Fibroblast of the aortic adventitia (primary cell): ENCODE measurements around the gene DDX55. TPM values are rescaled to one million over a fixed set of nuclear protein-coding genes. Genes with fewer than 3 reads are reported as not detected.

Experiments
- DNase-seq: peaks from one replicate; pipeline ENCODE4 v3.0.0-alpha.2; 2010; ENCODE audit warnings: low read depth
- H3K4me3 ChIP-seq: 2 replicates; pipeline ENCODE4 v1.5.1; 2011; ENCODE audit warnings: low read depth, mild to moderate bottlenecking, control low read depth, low read length, moderate library complexity
- CTCF ChIP-seq: IDR thresholded peaks from 2 replicates; pipeline ENCODE4 v1.5.1; 2011; ENCODE audit warnings: mild to moderate bottlenecking, low read length, control low read depth, inconsistent platforms; ENCODE audit not compliant: insufficient read depth
- total RNA-seq: library from RNA; depleted of rRNA; stranded (reverse); fragments of >200 nt; gene quantifications from 2 replicates; pipeline ENCODE4 v1.2.3, GENCODE V29; 2012; ENCODE audit warnings: low replicate concordance

DDX55 gene
- total RNA-seq, 1 donor, result 23.2 TPM

- TF ChIP-seq CTCF, result no peak
- DNase-seq, result peak; percentile 73
- no peak overlapping the region for H3K4me3 ChIP-seq
These were observed 12.6 kb downstream of the DDX55 start for GRCh38 chr12:123614531-123614930.

- no peak for TF ChIP-seq CTCF
- DNase-seq, result no peak
- H3K4me3 ChIP-seq, result no peak overlapping the region
These were observed 15.2 kb downstream of the DDX55 start for GRCh38 chr12:123617144-123617543.

- DNase-seq, result no peak
- no peak overlapping the region for H3K4me3 ChIP-seq
- no peak for TF ChIP-seq CTCF
These were observed 15.7 kb downstream of the DDX55 start for GRCh38 chr12:123617580-123617979.

DNA sequence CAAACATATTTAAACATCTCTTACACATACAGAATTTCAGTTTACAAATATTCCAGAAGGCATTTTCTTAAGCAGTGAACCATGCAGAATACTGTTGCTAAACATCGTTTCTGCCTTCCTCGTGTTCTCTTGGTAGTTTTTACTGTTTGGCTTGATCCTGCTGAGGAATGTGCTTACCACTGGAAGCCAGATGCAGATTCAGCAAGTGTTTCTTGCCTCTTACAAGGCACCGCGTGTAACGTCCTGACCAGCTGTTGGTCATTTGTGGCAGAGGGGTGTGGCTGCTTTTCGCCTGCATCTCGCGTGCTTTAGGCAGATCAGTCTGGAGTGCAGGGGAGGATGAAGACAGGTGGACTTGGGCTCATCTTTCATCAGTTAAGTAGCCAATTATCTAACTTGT lies 19.2 kb downstream of the DDX55 start:
- no peak overlapping the region for H3K4me3 ChIP-seq
- no peak for TF ChIP-seq CTCF
- DNase-seq, result no peak

DNA sequence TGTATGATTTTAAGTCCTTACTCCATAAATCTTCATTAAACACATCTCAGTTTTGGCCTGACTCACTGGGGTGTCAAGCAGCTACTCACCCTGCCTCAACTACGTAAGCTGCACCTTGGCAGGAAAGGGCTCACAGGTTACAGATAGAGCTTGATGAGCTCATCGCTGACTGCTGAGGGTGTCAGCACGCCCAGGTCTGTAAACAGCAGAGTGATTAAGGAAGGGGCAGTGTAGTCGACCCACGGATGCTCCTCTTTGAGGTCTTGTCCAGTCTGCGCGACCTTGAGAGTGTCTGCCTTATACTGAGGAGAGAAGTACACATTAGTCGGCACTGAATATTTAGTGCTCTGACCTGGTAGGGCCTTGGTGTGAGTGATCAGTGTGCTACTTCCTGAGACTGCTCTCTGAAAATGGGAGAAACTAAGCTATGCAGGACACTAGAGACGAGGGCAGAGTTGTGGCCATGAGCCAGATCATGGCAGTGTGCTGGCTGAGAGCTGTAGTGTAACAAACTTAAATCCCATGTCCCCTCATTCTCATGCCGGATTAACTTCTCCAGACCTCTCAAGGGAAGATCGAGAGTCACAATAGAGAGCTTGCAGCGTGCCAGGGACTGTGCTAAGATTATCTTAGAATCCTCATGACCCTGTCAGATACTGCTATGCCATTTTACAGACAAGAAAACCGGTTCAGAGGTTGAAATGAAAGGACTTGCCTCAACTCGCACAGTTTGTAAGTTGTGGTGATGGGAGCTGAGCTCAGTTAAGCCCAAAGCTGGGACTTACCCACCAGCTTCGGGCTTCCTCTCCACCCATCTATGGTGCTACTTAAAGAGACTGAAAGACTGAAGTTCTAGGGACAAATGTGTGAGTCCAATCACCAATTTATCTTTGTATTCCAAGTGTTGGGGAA lies 20.0 kb downstream of the DDX55 start:
- no peak overlapping the region for H3K4me3 ChIP-seq
- DNase-seq, result no peak
- TF ChIP-seq CTCF, result no peak

DNA sequence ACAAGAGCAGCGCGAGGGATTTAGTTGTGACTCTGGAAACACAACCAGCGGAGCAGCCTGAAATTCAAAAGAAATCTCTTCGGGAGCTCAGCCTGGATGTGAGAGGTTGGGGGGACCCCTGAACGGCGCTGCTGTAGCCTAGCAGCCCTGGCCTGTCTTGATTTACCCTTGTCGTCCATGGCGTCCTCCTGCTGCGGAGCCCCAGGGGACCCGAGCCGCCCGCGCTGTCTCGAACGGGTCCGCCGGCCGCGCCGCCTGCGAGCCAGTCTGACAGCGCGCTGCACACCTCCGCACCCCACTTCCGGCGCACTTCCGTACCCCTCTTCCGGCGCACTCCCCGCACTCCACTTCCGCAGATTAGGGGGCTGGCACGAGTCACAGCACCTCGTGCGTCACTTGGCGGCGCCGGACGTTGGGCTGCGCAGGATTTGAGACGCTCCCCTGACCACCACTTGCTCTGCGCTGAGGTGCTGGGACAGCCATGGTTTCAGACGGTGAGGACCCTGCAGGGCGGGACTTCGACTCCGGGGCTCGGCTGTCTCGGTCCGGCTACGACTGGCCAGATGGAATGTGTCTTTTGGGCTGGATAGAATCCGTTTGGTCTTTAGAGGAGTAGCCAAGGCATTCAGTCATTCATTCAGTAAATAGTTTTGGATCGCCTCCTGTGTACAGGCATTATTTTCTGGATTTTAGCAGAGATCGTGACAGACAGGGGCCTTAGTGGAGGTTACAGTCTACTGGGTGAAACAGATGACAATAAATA lies 31.7 kb downstream of the DDX55 start, which contains the start of the genes EIF2B1 and GTF2H3:
Gene EIF2B1 (minus strand): TSS at position 308 of the 763 bp plus-strand sequence. CDS start 129 bp downstream, at position 179.
Gene GTF2H3 (plus strand): TSS at position 451 of the 763 bp plus-strand sequence. CDS start 31 bp downstream, at position 482.
- peak; percentile 93 for DNase-seq
- peak within 1 kb of the TSS; percentile 96 for H3K4me3 ChIP-seq
- TF ChIP-seq CTCF, result no peak
